SK-N-SH treated with all-trans-retinoic acid at 6 μM for 48 hours (cell line): ENCODE data around the gene ZFP64.

Source experiments
- ATAC-seq: fragments of 200-7000 bp; cut with Tn5 transposase; 3 replicates; pipeline ENCODE4 v1.9.1; 2020; ENCODE audit warnings: mild to moderate bottlenecking, moderate library complexity
- ARNTL ChIP-seq: fragments of 450-650 bp; formaldehyde crosslinking; IDR thresholded peaks from 2 replicates; pipeline ENCODE4 v1.5.0; 2020; ENCODE audit warnings: low read depth, mild to moderate bottlenecking, moderate library complexity, borderline replicate concordance
- BACH2 ChIP-seq: fragments of 250-450 bp; sonication (Bioruptor Pico); IDR thresholded peaks from 2 replicates; pipeline ENCODE4 v1.9.0; 2021; ENCODE audit warnings: mild to moderate bottlenecking, borderline replicate concordance
- CREB5 ChIP-seq: fragments of 250-450 bp; sonication (Bioruptor Pico); IDR thresholded peaks from 2 replicates; pipeline ENCODE4 v1.5.1; 2020; ENCODE audit warnings: low read depth, mild to moderate bottlenecking, moderate library complexity
- CSDC2 ChIP-seq: fragments of 250-450 bp; sonication (Bioruptor Pico); IDR thresholded peaks from 2 replicates; pipeline ENCODE4 v1.5.0; 2020; ENCODE audit warnings: mild to moderate bottlenecking, moderate library complexity
- CSRNP3 ChIP-seq: fragments of 250-450 bp; sonication (Bioruptor Pico); IDR thresholded peaks from 2 replicates; pipeline ENCODE4 v1.5.1; 2021; ENCODE audit warnings: mild to moderate bottlenecking, moderate library complexity
- ESRRG ChIP-seq: fragments of 250-450 bp; sonication (Bioruptor Pico); IDR thresholded peaks from 2 replicates; pipeline ENCODE4 v1.6.1; 2021; ENCODE audit warnings: mild to moderate bottlenecking
- GLIS3 ChIP-seq: fragments of 250-450 bp; sonication (Bioruptor Pico); IDR thresholded peaks from 2 replicates; pipeline ENCODE4 v1.5.0; 2020; ENCODE audit warnings: mild to moderate bottlenecking, moderate library complexity
- ISL1 ChIP-seq: fragments of 250-450 bp; sonication (Bioruptor Pico); IDR thresholded peaks from 2 replicates; pipeline ENCODE4 v2.1.2; 2022; ENCODE audit warnings: mild to moderate bottlenecking, moderate library complexity
- OSR1 ChIP-seq: fragments of 250-450 bp; sonication (Bioruptor Pico); IDR thresholded peaks from 2 replicates; pipeline ENCODE4 v1.8.0; 2022; ENCODE audit warnings: moderate library complexity, mild to moderate bottlenecking, inconsistent platforms
- PATZ1 ChIP-seq: fragments of 250-450 bp; sonication (Bioruptor Pico); IDR thresholded peaks from 2 replicates; pipeline ENCODE4 v1.8.0; 2020; ENCODE audit warnings: mild to moderate bottlenecking, moderate library complexity, borderline replicate concordance
- POU6F1 ChIP-seq: fragments of 250-450 bp; sonication (Bioruptor Pico); IDR thresholded peaks from 2 replicates; pipeline ENCODE4 v1.8.0; 2021; ENCODE audit warnings: low read depth, mild to moderate bottlenecking, moderate library complexity, borderline replicate concordance
- RARB ChIP-seq: fragments of 250-450 bp; sonication (Bioruptor Pico); IDR thresholded peaks from 2 replicates; pipeline ENCODE4 v1.8.0; 2021; ENCODE audit warnings: mild to moderate bottlenecking, moderate library complexity
- SNAI2 ChIP-seq: fragments of 250-450 bp; sonication (Bioruptor Pico); IDR thresholded peaks from 2 replicates; pipeline ENCODE4 v1.5.0; 2020; ENCODE audit warnings: mild to moderate bottlenecking, moderate library complexity
- TCF4 ChIP-seq: fragments of 250-450 bp; sonication (Bioruptor Pico); IDR thresholded peaks from 2 replicates; pipeline ENCODE4 v1.8.0; 2021; ENCODE audit warnings: mild to moderate bottlenecking, moderate library complexity, borderline replicate concordance
- TOX ChIP-seq: fragments of 250-450 bp; sonication (Bioruptor Pico); IDR thresholded peaks from 2 replicates; pipeline ENCODE4 v1.8.0; 2021; ENCODE audit warnings: mild to moderate bottlenecking, moderate library complexity, borderline replicate concordance
- TSHZ2 ChIP-seq: fragments of 250-450 bp; sonication (Bioruptor Pico); IDR thresholded peaks from 2 replicates; pipeline ENCODE4 v1.5.0; 2020; ENCODE audit warnings: mild to moderate bottlenecking, moderate library complexity
- ZC3H10 ChIP-seq: fragments of 250-450 bp; sonication (Bioruptor Pico); IDR thresholded peaks from 2 replicates; pipeline ENCODE4 v1.5.1; 2021; ENCODE audit warnings: mild to moderate bottlenecking, moderate library complexity
- ZFP3 ChIP-seq: fragments of 250-450 bp; sonication (Bioruptor Pico); IDR thresholded peaks from 2 replicates; pipeline ENCODE4 v1.5.0; 2020; ENCODE audit warnings: mild to moderate bottlenecking, moderate library complexity
- ZFP30 ChIP-seq: fragments of 450-650 bp; formaldehyde crosslinking; IDR thresholded peaks from 2 replicates; pipeline ENCODE4 v1.5.0; 2022; ENCODE audit warnings: mild to moderate bottlenecking, moderate library complexity
- ZNF565 ChIP-seq: fragments of 450-650 bp; formaldehyde crosslinking; conservative IDR thresholded peaks from 2 replicates; pipeline ENCODE4 v1.5.0; 2020; ENCODE audit warnings: low read depth, mild to moderate bottlenecking, moderate library complexity
- ZNF70 ChIP-seq: fragments of 450-650 bp; formaldehyde crosslinking; IDR thresholded peaks from 2 replicates; pipeline ENCODE4 v1.5.0; 2020; ENCODE audit warnings: mild to moderate bottlenecking, moderate library complexity
- ZNF8 ChIP-seq: fragments of 450-650 bp; formaldehyde crosslinking; IDR thresholded peaks from 2 replicates; pipeline ENCODE4 v1.5.0; 2020; ENCODE audit warnings: mild to moderate bottlenecking, moderate library complexity

ZFP64 gene

GRCh38 chr20:52217689-52218395 is 26.3 kb upstream of the ZFP64 start:
- ATAC-seq, result no peak
- TF ChIP-seq TCF4 (no peak), TSHZ2 (CRISPR knock-in tag) (no peak), SNAI2 (CRISPR knock-in tag) (no peak), OSR1 (CRISPR knock-in tag) (no peak), GLIS3 (CRISPR knock-in tag) (no peak), CSDC2 (CRISPR knock-in tag) (no peak), PATZ1 (CRISPR knock-in tag) (no peak), POU6F1 (CRISPR knock-in tag) (no peak), BACH2 (CRISPR knock-in tag) (no peak), ZFP3 (CRISPR knock-in tag) (no peak), ISL1 (no peak), TOX (CRISPR knock-in tag) (no peak), ESRRG (CRISPR knock-in tag) (no peak), ARNTL (no peak), ZFP30 (CRISPR knock-in tag) (no peak), ZNF565 (CRISPR knock-in tag) (no peak), ZNF8 (CRISPR knock-in tag) (no peak), CSRNP3 (CRISPR knock-in tag) (no peak), RARB (CRISPR knock-in tag) (no peak)

GRCh38 chr20:52213995-52214394 is 22.4 kb upstream of the ZFP64 start:
- TF ChIP-seq ISL1, result no peak
- no peak for TF ChIP-seq ZNF70 (CRISPR knock-in tag)
- no peak for TF ChIP-seq GLIS3 (CRISPR knock-in tag)
- no peak for TF ChIP-seq CREB5
- TF ChIP-seq ZC3H10, result no peak
- TF ChIP-seq SNAI2 (CRISPR knock-in tag), result no peak
- no peak for TF ChIP-seq RARB (CRISPR knock-in tag)
- no peak for TF ChIP-seq ZNF565 (CRISPR knock-in tag)
- TF ChIP-seq BACH2 (CRISPR knock-in tag), result no peak
- TF ChIP-seq ARNTL, result no peak
- TF ChIP-seq, all 23 proteins: peak for 0
- no peak for ATAC-seq

GRCh38 chr20:52212943-52213342 is 21.4 kb upstream of the ZFP64 start:
- no peak for TF ChIP-seq PATZ1 (CRISPR knock-in tag)
- no peak for ATAC-seq
